Natural killer cell (primary cell): ENCODE data around the gene S100A2. TPM values are rescaled to one million over a fixed set of nuclear protein-coding genes. Genes with fewer than 3 reads are reported as not detected.

ENCODE experiments used
- ATAC-seq, 3 donors: fragments of 150-1000 bp in 2 of 3; fragments of 200-7000 bp in 1 of 3; cut with Tn5 transposase; 1 replicate in 1 of 3; 2 replicates in 2 of 3; pipeline ENCODE4 v1.10.0; 2021; ENCODE audit warnings: mild to moderate bottlenecking in 2 of 3, moderate library complexity in 2 of 3
- DNase-seq, 2 donors: peaks; one replicate each; pipeline versions ENCODE4 v3.0.0 to v3.0.0-alpha.2; 2013 to 2021; ENCODE audit warnings: mixed read lengths in 1 of 2
- H3K27ac ChIP-seq: one replicate; pipeline ENCODE4 v1.5.1; 2013; ENCODE audit warnings: mild to moderate bottlenecking, low read length
- H3K27me3 ChIP-seq: one replicate; pipeline ENCODE4 v1.6.1; 2013; ENCODE audit warnings: low read length; ENCODE audit not compliant: control insufficient read depth, insufficient read depth
- H3K36me3 ChIP-seq: one replicate; pipeline ENCODE4 v1.6.1; 2013; ENCODE audit warnings: low read length; ENCODE audit not compliant: control insufficient read depth, insufficient read depth
- H3K4me1 ChIP-seq: one replicate; pipeline ENCODE4 v1.6.1; 2013; ENCODE audit warnings: low read length; ENCODE audit not compliant: control insufficient read depth, insufficient read depth
- H3K4me3 ChIP-seq: one replicate; pipeline ENCODE4 v1.5.1; 2013; ENCODE audit warnings: low read length
- H3K9me3 ChIP-seq: one replicate; pipeline ENCODE4 v1.6.1; 2013; ENCODE audit warnings: low read length; ENCODE audit not compliant: control insufficient read depth, insufficient read depth
- H3K27ac Mint-ChIP-seq, 2 donors: one replicate each; pipeline ENCODE4 v1.8.0; 2022; ENCODE audit warnings: mild to moderate bottlenecking in 2 of 2, mixed read lengths in 2 of 2, moderate library complexity in 1 of 2
- H3K27me3 Mint-ChIP-seq, 2 donors: one replicate each; pipeline ENCODE4 v1.8.0; 2022; ENCODE audit warnings: low read depth in 2 of 2, mixed read lengths in 2 of 2
- H3K36me3 Mint-ChIP-seq: one replicate; pipeline ENCODE4 v1.8.0; 2022; ENCODE audit warnings: mixed read lengths
- H3K4me1 Mint-ChIP-seq, 2 donors: one replicate each; pipeline ENCODE4 v1.8.0; 2022; ENCODE audit warnings: mixed read lengths in 2 of 2
- H3K4me3 Mint-ChIP-seq: one replicate; pipeline ENCODE4 v1.8.0; 2022; ENCODE audit warnings: mild to moderate bottlenecking, moderate library complexity, mixed read lengths
- H3K9me3 Mint-ChIP-seq, 2 donors: one replicate each; pipeline ENCODE4 v1.8.0; 2022; ENCODE audit warnings: mixed read lengths in 2 of 2
- WGBS: methylation state at CpG from one replicate; pipeline ENCODE4 v1.1.7; 2013; ENCODE audit warnings: missing lambda C conversion rate; ENCODE audit not compliant: insufficient coverage; 5-methylcytosine and 5-hydroxymethylcytosine counted together
- intact Hi-C: fragments of 100-400 bp; cut with micrococcal nuclease; formaldehyde crosslinking; loops from one replicate; pipeline ENCODE4 v1.14.2; 2022
- total RNA-seq, 4 donors: library from RNA; stranded (reverse); fragments of 120-200 nt in 1 of 4; gene quantifications; one replicate each; pipeline versions ENCODE4 v1.2.3 to v1.2.4, GENCODE V29; 2013 to 2022
- TF ChIP-seq, protein P1 (sequence below): fragments of 200-600 bp; IDR thresholded peaks from one replicate; pipeline ENCODE4 v1.8.0; 2022; ENCODE audit warnings: antibody characterized with exemption

S100A2 gene
- total RNA-seq, 3 donors from 2014 or later (not counting 1 experiment from before 2014, with no cell fraction given), result not detected

GRCh38 chr1:153612111-153612754, 46.6 kb upstream of the S100A2 start:
- ATAC-seq, result no peak
- H3K36me3 Mint-ChIP-seq, result no peaks in the 10 kb centered on the region
- no peak overlapping the region for H3K27ac Mint-ChIP-seq
- H3K4me1 Mint-ChIP-seq, result no peaks in the 10 kb centered on the region
- no peaks in the 10 kb centered on the region for H3K27me3 Mint-ChIP-seq
- no peaks in the 10 kb centered on the region for H3K9me3 ChIP-seq
- H3K4me1 ChIP-seq, result peaks cover 3% of the 10 kb centered on the region
- 90% methylated on average over 10 of the region's 11 CpGs for WGBS
- no peaks in the 10 kb centered on the region for H3K27me3 ChIP-seq
- no peaks in the 10 kb centered on the region for H3K36me3 ChIP-seq
- H3K4me3 ChIP-seq, result no peak overlapping the region
- intact Hi-C loops, result no loop called here
- no peak overlapping the region for H3K27ac ChIP-seq
- H3K9me3 Mint-ChIP-seq, result no peaks in the 10 kb centered on the region
- no peak for DNase-seq
- no peak overlapping the region for H3K4me3 Mint-ChIP-seq
- TF ChIP-seq, protein P1, sequence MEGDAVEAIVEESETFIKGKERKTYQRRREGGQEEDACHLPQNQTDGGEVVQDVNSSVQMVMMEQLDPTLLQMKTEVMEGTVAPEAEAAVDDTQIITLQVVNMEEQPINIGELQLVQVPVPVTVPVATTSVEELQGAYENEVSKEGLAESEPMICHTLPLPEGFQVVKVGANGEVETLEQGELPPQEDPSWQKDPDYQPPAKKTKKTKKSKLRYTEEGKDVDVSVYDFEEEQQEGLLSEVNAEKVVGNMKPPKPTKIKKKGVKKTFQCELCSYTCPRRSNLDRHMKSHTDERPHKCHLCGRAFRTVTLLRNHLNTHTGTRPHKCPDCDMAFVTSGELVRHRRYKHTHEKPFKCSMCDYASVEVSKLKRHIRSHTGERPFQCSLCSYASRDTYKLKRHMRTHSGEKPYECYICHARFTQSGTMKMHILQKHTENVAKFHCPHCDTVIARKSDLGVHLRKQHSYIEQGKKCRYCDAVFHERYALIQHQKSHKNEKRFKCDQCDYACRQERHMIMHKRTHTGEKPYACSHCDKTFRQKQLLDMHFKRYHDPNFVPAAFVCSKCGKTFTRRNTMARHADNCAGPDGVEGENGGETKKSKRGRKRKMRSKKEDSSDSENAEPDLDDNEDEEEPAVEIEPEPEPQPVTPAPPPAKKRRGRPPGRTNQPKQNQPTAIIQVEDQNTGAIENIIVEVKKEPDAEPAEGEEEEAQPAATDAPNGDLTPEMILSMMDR, result no peak

DNA sequence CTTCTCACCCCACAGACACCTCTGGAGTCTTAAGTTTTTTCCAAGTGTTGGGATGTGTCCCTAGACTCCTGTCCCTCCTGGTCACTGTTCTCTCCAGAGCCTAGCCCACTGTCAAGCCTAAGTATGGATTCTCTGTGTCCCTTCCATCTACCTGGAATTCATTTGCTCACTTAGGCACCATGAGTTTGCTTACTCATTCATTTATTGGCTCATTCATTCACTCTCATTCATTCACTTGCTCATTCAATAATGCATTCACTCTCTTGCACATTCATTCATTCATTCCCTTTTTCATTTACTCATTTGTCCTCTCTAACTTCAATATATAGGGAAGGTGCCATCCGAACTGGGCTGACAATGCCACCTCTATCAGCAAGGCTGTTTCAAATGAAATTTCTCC, 45.7 kb upstream of the S100A2 start:
- Mint-ChIP-seq H3K4me3 (no peak overlapping the region), H3K9me3 (no peaks in the 10 kb centered on the region), H3K36me3 (no peaks in the 10 kb centered on the region), H3K27ac (no peak overlapping the region), H3K4me1 (no peaks in the 10 kb centered on the region), H3K27me3 (no peaks in the 10 kb centered on the region)
- Histone ChIP-seq H3K27me3 (no peaks in the 10 kb centered on the region), H3K4me1 (peaks cover 3% of the 10 kb centered on the region), H3K4me3 (no peak overlapping the region), H3K36me3 (no peaks in the 10 kb centered on the region), H3K9me3 (no peaks in the 10 kb centered on the region), H3K27ac (no peak overlapping the region)
- TF ChIP-seq, protein P1, result no peak
- WGBS, result 94% methylated on average over 1 of the region's 1 CpG
- intact Hi-C loops, result no loop called here
- DNase-seq (no peak), ATAC-seq (no peak)

DNA sequence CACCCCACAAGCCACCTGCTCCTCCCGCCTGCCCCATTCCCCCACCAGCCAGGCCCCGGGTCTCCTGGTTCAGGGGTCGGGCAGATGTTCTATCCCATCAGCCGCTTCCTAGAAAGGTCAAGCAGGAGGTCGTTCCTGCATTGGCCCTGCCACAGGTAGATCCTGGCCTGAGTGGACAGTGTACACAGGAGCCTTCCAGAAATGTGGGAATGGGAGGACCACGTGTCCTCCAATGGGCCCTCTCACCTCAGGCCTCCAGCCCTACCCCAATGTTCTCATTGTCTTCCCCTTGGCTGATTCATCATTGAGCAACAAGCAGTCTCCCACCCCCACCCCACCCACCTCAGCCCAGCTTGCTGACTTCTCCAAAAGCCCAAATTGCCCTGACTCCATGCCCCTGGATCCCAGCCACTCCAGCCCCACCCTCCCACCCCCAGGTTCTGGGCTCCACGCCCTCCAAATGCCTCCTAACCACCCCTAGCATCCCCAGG, 45.2 kb upstream of the S100A2 start:
- Mint-ChIP-seq H3K4me1 (no peaks in the 10 kb centered on the region), H3K27me3 (no peaks in the 10 kb centered on the region), H3K27ac (no peak overlapping the region), H3K36me3 (no peaks in the 10 kb centered on the region), H3K9me3 (no peaks in the 10 kb centered on the region), H3K4me3 (no peak overlapping the region)
- WGBS, result 87% methylated on average over 7 of the region's 7 CpGs
- ATAC-seq (no peak), DNase-seq (no peak)
- Histone ChIP-seq H3K36me3 (no peaks in the 10 kb centered on the region), H3K4me1 (peaks cover 3% of the 10 kb centered on the region), H3K27ac (no peak overlapping the region), H3K9me3 (no peaks in the 10 kb centered on the region), H3K27me3 (no peaks in the 10 kb centered on the region), H3K4me3 (no peak overlapping the region)
- intact Hi-C loops, result no loop called here
- TF ChIP-seq, protein P1, result no peak

- TF ChIP-seq, protein P1, result no peak
- peaks cover 0 to under 1% of the 10 kb centered on the region in 2 donors for H3K27me3 Mint-ChIP-seq
- intact Hi-C loops, result no loop called here
- H3K27ac Mint-ChIP-seq, result no peak overlapping the region
- peaks cover 3% of the 10 kb centered on the region for H3K4me1 ChIP-seq
- no peak for DNase-seq
- WGBS, result 91% methylated on average over 3 of the region's 4 CpGs
- H3K36me3 ChIP-seq, result no peaks in the 10 kb centered on the region
- no peaks in the 10 kb centered on the region for H3K36me3 Mint-ChIP-seq
- no peak overlapping the region for H3K27ac ChIP-seq
- no peak overlapping the region for H3K4me3 Mint-ChIP-seq
- H3K9me3 ChIP-seq, result no peaks in the 10 kb centered on the region
- no peaks in the 10 kb centered on the region for H3K27me3 ChIP-seq
- H3K4me1 Mint-ChIP-seq, result no peaks in the 10 kb centered on the region
- H3K4me3 ChIP-seq, result no peak overlapping the region
- no peak for ATAC-seq
- H3K9me3 Mint-ChIP-seq, result no peaks in the 10 kb centered on the region
Measured at GRCh38 chr1:153610334-153610733, 44.7 kb upstream of the S100A2 start.
